GM23248 (cell line): ENCODE measurements around the gene METRNL.

Source experiments
- EZH2 ChIP-seq: fragments of 200-600 bp; sonication (generic); IDR thresholded peaks from 2 replicates; pipeline ENCODE4 v1.6.1; 2018; ENCODE audit warnings: antibody characterized with exemption, mild to moderate bottlenecking; ENCODE audit not compliant: insufficient read depth, poor library complexity, severe bottlenecking
- EZH2phosphoT487 ChIP-seq: fragments of 200-600 bp; sonication (generic); IDR thresholded peaks from 2 replicates; pipeline ENCODE4 v1.6.1; 2018; ENCODE audit warnings: antibody characterized with exemption, moderate library complexity, mild to moderate bottlenecking, low read depth; ENCODE audit not compliant: insufficient read depth

GRCh38 chr17:83073389-83074063 is 5.9 kb upstream of the METRNL start:
- no peak for TF ChIP-seq EZH2phosphoT487
- no peak for TF ChIP-seq EZH2
